OCI-M2 (cell line): ENCODE data around the gene PPP3CA.
"Not testable (repeated sequence)": the region's sequence is repeated elsewhere in the genome, so short reads cannot be mapped to it uniquely, and the experiment has no call there.

ENCODE experiments used
- DNase-seq: peaks from one replicate; lab custom pipeline; 2025; ENCODE audit not compliant: unreplicated experiment; lab: John Stamatoyannopoulos, UW

PPP3CA gene

DNA sequence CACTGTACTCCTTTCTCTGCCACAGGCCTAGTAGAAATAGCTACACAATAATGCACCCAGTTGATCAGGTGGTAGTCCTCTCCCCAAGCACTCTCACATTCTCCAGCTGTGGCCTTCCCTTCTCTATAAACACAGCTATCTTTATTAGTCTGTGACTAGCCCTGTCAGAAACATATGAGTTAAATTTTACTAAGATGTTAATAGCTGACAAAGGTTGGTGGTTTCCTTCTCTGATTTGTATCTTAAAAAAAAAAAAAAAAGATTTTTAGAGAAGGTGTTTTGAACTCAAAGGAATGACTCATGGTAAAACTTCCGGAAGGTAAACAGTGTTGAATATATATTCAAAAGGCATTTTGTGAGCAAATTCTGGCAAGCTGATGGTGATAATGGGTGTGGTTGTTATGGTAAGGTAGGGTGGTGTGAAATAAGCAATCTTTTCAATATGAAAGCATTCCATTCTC lies 327.4 kb downstream of the PPP3CA start:
- DNase-seq: no peak

- no peak for DNase-seq
Measured at GRCh38 chr4:101019313-101019712, 328.0 kb downstream of the PPP3CA start.

GRCh38 chr4:101018836-101019235 lies 328.5 kb downstream of the PPP3CA start:
- no peak for DNase-seq

GRCh38 chr4:101014417-101014816 lies 332.9 kb downstream of the PPP3CA start:
- no peak for DNase-seq

DNA sequence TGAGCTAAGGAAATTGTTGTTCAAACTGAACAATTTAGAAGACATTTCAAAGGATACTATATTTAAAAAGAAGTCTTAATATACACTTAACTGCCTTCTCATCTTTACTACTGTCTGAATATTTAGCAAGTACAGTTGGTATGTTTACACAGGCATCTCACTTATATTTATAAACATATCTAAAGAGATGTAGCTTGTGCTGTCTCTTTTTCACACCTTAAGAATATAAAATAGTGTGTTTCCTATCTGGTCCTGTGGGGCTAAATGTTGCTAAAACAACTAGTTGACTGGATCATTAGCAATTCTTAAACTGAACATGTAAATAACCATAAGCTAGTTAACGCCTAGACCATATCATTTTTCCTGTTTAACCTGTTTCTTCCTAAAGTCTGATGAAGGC lies 336.3 kb downstream of the PPP3CA start:
- DNase-seq: no peak

- no peak for DNase-seq
Measured at GRCh38 chr4:101009471-101009870, 337.9 kb downstream of the PPP3CA start.

DNA sequence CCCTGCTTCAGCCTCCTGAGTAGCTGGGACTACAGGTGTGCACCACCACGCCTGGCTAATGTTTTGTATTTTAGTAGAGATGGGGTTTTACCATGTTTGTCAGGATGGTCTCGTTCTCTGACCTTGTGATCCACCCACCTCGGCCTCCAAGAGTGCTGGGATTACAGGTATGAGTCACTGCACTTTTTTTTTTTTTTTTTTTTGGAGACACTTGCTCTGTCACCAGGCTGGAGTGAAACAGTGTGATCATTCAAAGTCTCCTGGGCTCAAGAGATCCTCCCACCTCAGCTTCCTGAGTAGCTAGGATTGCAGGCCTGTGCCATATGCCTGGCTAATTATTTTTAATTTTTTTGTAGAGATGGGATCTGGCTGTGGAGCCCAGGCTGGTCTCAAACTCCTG lies 338.8 kb downstream of the PPP3CA start:
- DNase-seq: no peak

DNA sequence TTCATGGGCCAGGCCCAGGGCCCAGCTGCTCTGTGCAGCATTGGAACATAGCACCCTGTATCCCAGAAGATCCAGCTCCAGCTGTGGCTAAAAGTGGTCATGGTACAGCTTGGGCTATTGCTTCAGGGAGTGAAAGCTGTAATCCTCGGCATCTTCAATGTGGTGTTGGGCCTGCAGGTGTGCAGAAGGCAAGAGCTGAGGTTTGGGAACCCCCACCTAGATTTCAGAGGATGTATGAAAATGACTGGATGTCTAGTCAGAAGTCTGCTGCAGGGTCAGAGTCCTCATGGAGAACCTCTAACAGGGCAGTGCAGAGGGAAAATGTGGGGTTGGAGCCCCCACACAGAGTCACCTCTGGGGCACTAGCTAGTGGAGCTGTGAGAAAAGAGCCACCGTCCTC lies 341.7 kb downstream of the PPP3CA start:
- DNase-seq: no peak

DNA sequence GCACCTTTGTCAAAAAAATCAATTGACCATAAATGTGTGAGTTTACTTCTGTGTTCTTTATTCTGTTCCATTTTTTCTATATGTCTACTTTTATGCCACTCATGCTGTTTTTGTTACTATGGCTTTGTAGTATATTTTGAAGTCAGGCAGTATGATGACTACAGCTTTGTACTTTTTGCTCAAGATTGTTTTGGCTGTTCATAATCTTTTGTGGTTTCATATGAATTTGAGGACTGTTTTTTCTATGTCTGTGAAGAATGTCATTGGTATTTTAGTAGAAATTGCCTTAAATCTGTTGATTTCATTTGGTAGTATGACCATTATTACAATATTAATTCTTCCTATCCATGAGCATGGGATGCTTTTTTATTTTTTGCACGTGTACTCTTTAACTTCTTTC lies 346.8 kb downstream of the PPP3CA start:
- DNase-seq: no peak

- no peak for DNase-seq
Measured at GRCh38 chr4:100995671-100996070, 351.7 kb downstream of the PPP3CA start.

- DNase-seq: not testable (repeated sequence)
Measured at GRCh38 chr4:100995002-100995401, 352.3 kb downstream of the PPP3CA start.

- not testable (repeated sequence) for DNase-seq
Measured at GRCh38 chr4:100991332-100992069, 355.8 kb downstream of the PPP3CA start.

GRCh38 chr4:100989401-100989800 lies 357.9 kb downstream of the PPP3CA start:
- no peak for DNase-seq

DNA sequence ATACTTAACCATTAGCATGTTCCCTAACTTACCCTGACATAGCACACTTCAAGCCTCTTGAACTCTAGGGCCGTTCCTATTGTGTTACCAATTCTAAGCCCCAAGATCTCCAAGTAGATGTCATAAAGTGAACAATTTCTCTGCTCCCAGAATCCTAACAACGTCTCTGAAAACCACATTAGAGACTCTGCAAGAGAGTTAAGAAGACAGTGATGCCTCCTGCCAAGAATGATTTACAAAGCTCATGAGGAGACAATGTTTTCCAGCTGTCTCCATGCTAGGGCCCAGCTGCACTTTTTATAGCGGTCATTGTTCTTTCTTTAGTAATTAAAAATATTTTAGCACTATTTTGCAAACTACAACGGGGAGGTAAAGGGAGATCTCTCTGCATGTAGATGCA lies 358.4 kb downstream of the PPP3CA start:
- DNase-seq: no peak

- no peak for DNase-seq
Measured at GRCh38 chr4:100986360-100986868, 360.9 kb downstream of the PPP3CA start.

GRCh38 chr4:100985576-100985975 lies 361.8 kb downstream of the PPP3CA start:
- DNase-seq: no peak

GRCh38 chr4:100984901-100985300 lies 362.4 kb downstream of the PPP3CA start:
- DNase-seq: no peak

DNA sequence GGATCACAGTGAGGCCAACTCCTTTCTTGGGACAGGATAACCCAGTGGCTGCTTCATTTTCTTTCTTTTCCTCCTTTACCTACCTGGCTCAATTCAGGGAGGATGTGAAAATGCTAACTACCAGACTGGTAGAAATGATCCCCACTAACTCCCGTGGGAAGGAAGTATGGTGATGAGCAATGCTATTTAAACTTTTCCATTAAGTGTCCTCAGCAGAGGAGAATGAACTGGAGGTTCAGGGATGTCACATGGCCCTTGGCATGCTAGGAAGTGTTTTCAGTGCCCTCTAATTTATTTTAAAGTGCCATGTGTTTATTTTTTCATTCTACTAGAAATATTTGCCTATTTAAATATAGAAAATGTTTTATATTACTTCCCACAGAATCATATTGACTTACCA lies 363.9 kb downstream of the PPP3CA start:
- no peak for DNase-seq

DNA sequence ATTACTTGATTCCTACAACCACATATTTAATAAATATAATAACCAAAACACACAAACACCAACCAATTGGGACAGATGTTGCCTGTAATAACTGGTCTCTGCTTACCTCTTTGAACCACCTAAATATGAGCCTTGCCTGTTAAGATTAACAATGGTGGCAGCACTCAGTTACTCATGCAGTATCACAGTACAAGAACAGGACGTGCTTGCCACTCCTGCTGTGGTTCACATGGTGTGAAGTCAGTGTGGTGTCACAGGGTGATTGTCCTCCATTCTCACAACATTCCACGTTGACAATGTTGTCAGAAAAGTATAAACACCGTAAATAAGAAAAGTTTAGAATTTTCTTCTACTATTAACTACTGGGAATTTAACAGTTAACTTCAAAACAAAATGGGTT lies 365.0 kb downstream of the PPP3CA start:
- DNase-seq: no peak

DNA sequence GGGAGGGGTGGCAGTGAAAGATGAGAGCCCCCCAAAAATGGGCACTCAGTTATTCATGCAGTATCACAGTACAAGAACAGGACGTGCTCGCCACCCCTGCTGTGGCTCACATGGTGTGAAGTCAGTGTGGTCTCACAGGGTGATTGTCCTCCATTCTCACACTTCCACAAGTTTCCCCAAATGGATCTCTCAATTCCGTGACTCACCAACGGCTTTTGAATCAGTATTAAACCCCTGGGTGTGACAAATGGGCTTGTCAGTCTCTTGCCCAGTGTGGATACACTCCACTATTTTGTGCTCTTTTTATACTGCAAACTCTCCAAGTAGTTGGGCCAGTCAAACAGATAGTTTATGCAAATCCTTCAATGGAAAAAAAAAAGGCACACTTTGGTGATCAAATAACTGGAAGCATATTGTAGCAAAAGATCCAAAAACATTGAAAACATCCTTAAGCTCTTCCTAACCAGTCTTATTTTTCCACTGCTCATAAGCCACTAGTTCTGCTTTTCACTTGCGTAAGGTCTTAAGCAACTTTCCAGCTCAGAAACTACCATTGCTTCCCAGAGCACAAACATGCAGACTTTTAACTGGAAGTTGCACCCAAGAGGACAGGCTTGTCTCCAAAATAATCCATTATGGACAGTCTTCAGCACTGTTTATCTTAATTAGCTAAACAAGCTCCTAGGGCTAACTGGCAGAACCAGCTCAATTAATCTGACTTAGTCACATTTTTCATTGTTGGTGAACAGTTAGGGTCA lies 365.7 kb downstream of the PPP3CA start:
- no peak for DNase-seq

DNA sequence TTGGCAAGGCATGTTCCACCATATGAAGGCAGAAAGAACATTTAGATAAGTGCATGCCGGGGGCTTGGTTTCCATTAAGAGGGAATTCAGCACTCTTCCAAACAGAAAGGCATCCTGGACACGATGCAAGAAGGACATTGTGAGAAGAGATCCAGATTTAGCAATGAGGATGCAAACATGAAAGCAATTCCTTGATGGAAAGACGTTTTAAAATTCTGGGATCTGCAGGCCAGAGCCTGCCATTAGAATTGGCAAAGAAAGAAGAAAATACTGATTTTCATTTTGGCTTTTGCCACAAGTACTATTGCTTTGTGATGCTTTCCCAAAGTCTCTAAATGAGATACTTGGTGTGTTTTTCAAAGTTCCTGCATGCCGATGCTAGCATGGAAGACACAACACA lies 367.6 kb downstream of the PPP3CA start:
- DNase-seq: no peak

- DNase-seq: no peak
Measured at GRCh38 chr4:100977746-100978397, 369.5 kb downstream of the PPP3CA start.
